ENCODE data around the gene MAPK11. TPM values are rescaled to one million over a fixed set of nuclear protein-coding genes. Genes with fewer than 3 reads are reported as not detected.

The MAPK11 gene
- 18.4 and 24.0 TPM in 2 replicates for total RNA-seq

GRCh38 chr22:50269970-50270665 lies at the start of gene MAPK11:
Gene MAPK11 (minus strand): TSS chr22:50270380. CDS start chr22:50270292, 88 bp downstream.

GRCh38 chr22:50306753-50307749 lies 36.9 kb upstream of the MAPK11 start, which contains the start of gene PLXNB2:
Gene PLXNB2 (minus strand): TSS chr22:50307646. CDS start chr22:50290584, 17,062 bp downstream.

DNA sequence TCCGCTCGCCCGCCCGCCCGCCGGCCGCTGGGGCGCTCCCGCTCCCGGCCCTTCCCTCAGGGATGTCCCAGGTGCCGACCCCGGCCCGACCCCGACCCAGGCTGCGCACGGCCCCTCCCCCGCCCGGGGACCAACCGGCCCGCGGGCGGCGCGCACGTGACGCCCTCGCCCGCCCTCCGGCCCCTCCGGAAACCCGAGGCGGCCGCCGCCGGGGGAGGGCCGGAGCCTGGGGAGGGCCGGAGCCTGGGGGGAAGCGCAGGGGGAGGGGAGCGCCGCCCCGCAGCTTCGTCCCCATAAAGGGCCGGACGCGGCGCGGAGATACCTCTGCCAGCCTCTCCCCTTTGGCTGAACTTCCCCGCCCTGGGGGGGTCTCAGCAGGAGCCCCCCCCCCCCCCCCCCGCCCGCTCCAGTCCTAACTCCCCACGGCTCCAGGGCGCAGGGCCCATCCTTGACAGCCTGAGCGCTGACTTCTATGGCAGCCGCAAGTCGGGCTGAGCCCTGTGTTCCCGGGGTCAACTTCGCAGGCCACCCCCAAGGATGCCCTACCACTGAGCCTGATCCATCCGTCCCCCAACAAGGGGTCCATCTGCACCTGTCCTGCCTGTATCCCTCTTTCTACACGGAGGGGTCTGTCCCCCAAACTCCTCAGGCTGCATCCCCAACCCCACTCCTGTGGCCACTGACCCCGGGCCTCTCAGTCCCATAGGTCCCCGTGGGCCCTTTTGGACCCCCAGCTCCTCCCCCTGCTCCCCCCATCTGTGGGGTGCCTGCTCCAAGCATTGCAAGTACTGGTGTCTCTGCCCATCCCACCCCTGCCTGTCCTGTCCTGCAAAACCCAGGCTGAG lies 8.3 kb downstream of the MAPK11 start, which contains the start of gene MAPK12:
Gene MAPK12 (minus strand): TSS at position 69 of the 845 bp plus-strand sequence. CDS start 174 bp downstream, outside the sequence.

DNA sequence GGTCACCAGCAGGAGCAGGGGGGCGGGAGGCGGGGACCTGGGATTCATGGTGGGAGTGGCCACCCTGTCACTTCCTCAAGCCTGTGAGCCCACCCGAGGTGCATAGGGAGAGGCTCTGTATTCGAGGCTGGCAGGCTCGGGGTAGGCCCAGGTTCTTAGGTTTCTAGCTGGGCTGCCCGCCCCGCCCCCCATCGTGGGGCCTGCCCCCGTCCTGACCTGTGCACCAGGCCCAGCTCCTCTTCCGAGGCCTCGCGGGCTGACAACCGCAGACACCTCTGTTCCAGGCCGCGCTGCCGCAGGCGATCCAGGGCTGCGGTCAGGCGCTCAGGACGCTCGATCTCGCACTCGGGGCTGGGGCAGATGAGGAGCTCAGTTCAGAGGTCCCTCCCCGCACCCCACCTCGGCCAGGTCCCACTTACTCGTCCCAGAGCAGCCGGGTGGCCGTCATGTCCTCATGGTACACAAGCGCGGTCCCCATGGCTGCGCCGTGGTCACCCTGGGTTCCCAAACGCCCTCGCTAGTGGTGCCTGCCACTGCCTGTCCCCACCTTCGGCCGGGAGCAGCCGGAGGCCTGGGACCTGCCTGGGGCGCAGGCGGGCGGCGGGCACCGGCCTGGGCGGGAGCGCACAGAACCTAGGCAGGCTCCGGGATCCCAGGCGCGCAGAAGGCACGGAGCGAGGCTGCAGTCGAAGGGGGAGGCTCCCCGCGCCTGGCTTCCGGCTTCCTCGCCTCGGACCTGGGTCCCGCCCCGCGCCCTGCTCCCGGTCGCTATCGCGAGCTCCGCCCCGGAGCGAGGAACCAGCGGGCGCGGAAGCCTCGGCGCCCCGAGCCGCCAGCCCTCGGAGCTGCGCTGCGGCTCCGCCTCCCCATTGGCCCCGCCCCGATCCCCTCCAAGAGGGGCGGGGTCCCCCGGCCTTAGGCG lies 19.4 kb downstream of the MAPK11 start, which contains the start of gene HDAC10:
Gene HDAC10 (minus strand): TSS at position 711 of the 922 bp plus-strand sequence. CDS start 233 bp downstream, at position 478.

GRCh38 chr22:50244420-50245213 lies 25.6 kb downstream of the MAPK11 start, which contains the start of gene TUBGCP6:
Gene TUBGCP6 (minus strand): TSS chr22:50245023. CDS start chr22:50244459, 564 bp downstream.

Other genes with a start within 250 kb of the MAPK11 start
- gene TTLL8, start 212.1 kb downstream of the MAPK11 start, total RNA-seq: not detected in 2 replicates
- gene MLC1, start 185.0 kb downstream of the MAPK11 start, total RNA-seq: 2.5 TPM in 1 of 2 replicates, not detected in the other
- 2.9 and 5.1 TPM in 2 replicates for gene MOV10L1, start 180.4 kb downstream of the MAPK11 start, total RNA-seq
- 0.35 and 0.60 TPM in 2 replicates for gene PANX2, start 99.6 kb downstream of the MAPK11 start, total RNA-seq
- 21.9 and 26.9 TPM in 2 replicates for gene TRABD, start 84.5 kb downstream of the MAPK11 start, total RNA-seq
- gene SELENOO, start 69.4 kb downstream of the MAPK11 start, total RNA-seq: 24.5 and 33.3 TPM in 2 replicates
- 18.3 and 23.2 TPM in 2 replicates for gene TUBGCP6, start 25.4 kb downstream of the MAPK11 start, total RNA-seq
- gene HDAC10, start 19.1 kb downstream of the MAPK11 start, total RNA-seq: 20.8 and 39.8 TPM in 2 replicates
- gene MAPK12, start 8.7 kb downstream of the MAPK11 start, total RNA-seq: 29.5 and 36.9 TPM in 2 replicates
- gene PLXNB2, start 37.3 kb upstream of the MAPK11 start, total RNA-seq: 143 and 157 TPM in 2 replicates
- gene DENND6B, start 56.6 kb upstream of the MAPK11 start, total RNA-seq: 6.6 and 8.5 TPM in 2 replicates
- gene PPP6R2, start 72.9 kb upstream of the MAPK11 start, total RNA-seq: 44.7 and 47.3 TPM in 2 replicates
- gene SBF1, start 204.7 kb upstream of the MAPK11 start, total RNA-seq: 53.8 and 57.3 TPM in 2 replicates
- 14.5 and 35.9 TPM in 2 replicates for gene ADM2, start 211.2 kb upstream of the MAPK11 start, total RNA-seq
- gene MIOX, start 216.5 kb upstream of the MAPK11 start, total RNA-seq: 0.43 TPM in 1 of 2 replicates, not detected in the other
- gene LMF2, start 237.3 kb upstream of the MAPK11 start, total RNA-seq: 64.2 and 77.0 TPM in 2 replicates
- 22.5 and 28.0 TPM in 2 replicates for gene NCAPH2, start 237.8 kb upstream of the MAPK11 start, total RNA-seq

Measured in pericardium fibroblast (primary cell).